ENCODE measurements around the gene SPPL2B. TPM values are rescaled to one million over a fixed set of nuclear protein-coding genes. Genes with fewer than 3 reads are reported as not detected.

SPPL2B gene
- total RNA-seq, 5 donors from 2014 or later (not counting 1 experiment from before 2014, with no cell fraction given), result 96.5 to 173 (median 133) TPM

GRCh38 chr19:2351591-2351990 lies 23.1 kb downstream of the SPPL2B start:
- Mint-ChIP-seq H3K4me1 (no peaks in the 10 kb centered on the region), H3K9me3 (no peaks in the 10 kb centered on the region), H3K4me3 (no peak overlapping the region), H3K36me3 (no peaks in the 10 kb centered on the region), H3K27ac (no peak overlapping the region), H3K27me3 (no peaks in the 10 kb centered on the region)
- 98% methylated on average over 22 of the region's 28 CpGs for WGBS (ENCODE audit: insufficient coverage)
- no peak for DNase-seq
- Histone ChIP-seq H3K4me3 (ENCODE audit: control insufficient read depth in 1 of 2, extremely low read depth in 1 of 2, low read length in 1 of 2) (no peak overlapping the region), H3K27ac (ENCODE audit: low read length) (no peak overlapping the region), H3K27me3 (replicated peaks in 1 of 2; ENCODE audit: control insufficient read depth in 2 of 2, extremely low read depth in 1 of 2, insufficient read depth in 2 of 2, low read length in 1 of 2) (no peaks in the 10 kb centered on the region), H3K36me3 (ENCODE audit: control insufficient read depth in 2 of 2, extremely low read depth in 1 of 2, insufficient read depth in 1 of 2, low read length in 1 of 2) (peaks cover 17% of the 10 kb centered on the region in 2 donors), H3K4me1 (ENCODE audit: control insufficient read depth in 1 of 2, extremely low read depth in 1 of 2, insufficient read depth in 2 of 2, low read length in 2 of 2) (no peaks in the 10 kb centered on the region), H3K9me3 (no peaks in the 10 kb centered on the region)
- ATAC-seq (replicated peaks in 1 of 4), result no peak
- ChIA-PET CTCF (no interaction called here), POLR2A (no interaction called here)

GRCh38 chr19:2352121-2352520 lies 23.6 kb downstream of the SPPL2B start:
- WGBS (ENCODE audit: insufficient coverage), result 95% methylated on average over 21 of the region's 24 CpGs
- no peaks in the 10 kb centered on the region for H3K27me3 Mint-ChIP-seq
- Histone ChIP-seq H3K4me3 (ENCODE audit: control insufficient read depth in 1 of 2, extremely low read depth in 1 of 2, low read length in 1 of 2) (no peak overlapping the region), H3K27me3 (replicated peaks in 1 of 2; ENCODE audit: control insufficient read depth in 2 of 2, extremely low read depth in 1 of 2, insufficient read depth in 2 of 2, low read length in 1 of 2) (no peaks in the 10 kb centered on the region), H3K27ac (ENCODE audit: low read length) (no peak overlapping the region), H3K36me3 (ENCODE audit: control insufficient read depth in 2 of 2, extremely low read depth in 1 of 2, insufficient read depth in 1 of 2, low read length in 1 of 2) (peaks cover 17% of the 10 kb centered on the region in 2 donors), H3K4me1 (ENCODE audit: control insufficient read depth in 1 of 2, extremely low read depth in 1 of 2, insufficient read depth in 2 of 2, low read length in 2 of 2) (no peaks in the 10 kb centered on the region), H3K9me3 (no peaks in the 10 kb centered on the region)
- DNase-seq (no peak), ATAC-seq (replicated peaks in 1 of 4) (no peak)
- ChIA-PET POLR2A (no interaction called here), CTCF (no interaction called here)
- H3K36me3 Mint-ChIP-seq, result no peaks in the 10 kb centered on the region
- H3K9me3 Mint-ChIP-seq, result no peaks in the 10 kb centered on the region
- no peak overlapping the region for H3K27ac Mint-ChIP-seq
- no peak overlapping the region for H3K4me3 Mint-ChIP-seq
- H3K4me1 Mint-ChIP-seq, result no peaks in the 10 kb centered on the region

- ChIA-PET POLR2A (no interaction called here), CTCF (no interaction called here)
- no peak overlapping the region for H3K4me3 ChIP-seq (ENCODE audit: control insufficient read depth in 1 of 2, extremely low read depth in 1 of 2, low read length in 1 of 2)
- no peak overlapping the region for H3K27ac ChIP-seq (ENCODE audit: low read length)
- H3K27me3 Mint-ChIP-seq, result no peaks in the 10 kb centered on the region
- no peak overlapping the region for H3K4me3 Mint-ChIP-seq
- no peak for ATAC-seq (replicated peaks in 1 of 4)
- no peaks in the 10 kb centered on the region for H3K27me3 ChIP-seq (replicated peaks in 1 of 2; ENCODE audit: control insufficient read depth in 2 of 2, extremely low read depth in 1 of 2, insufficient read depth in 2 of 2, low read length in 1 of 2)
- H3K9me3 ChIP-seq, result no peaks in the 10 kb centered on the region
- no peaks in the 10 kb centered on the region for H3K36me3 Mint-ChIP-seq
- no peaks in the 10 kb centered on the region for H3K4me1 ChIP-seq (ENCODE audit: control insufficient read depth in 1 of 2, extremely low read depth in 1 of 2, insufficient read depth in 2 of 2, low read length in 2 of 2)
- H3K9me3 Mint-ChIP-seq, result no peaks in the 10 kb centered on the region
- no peak for DNase-seq
- H3K27ac Mint-ChIP-seq, result no peak overlapping the region
- H3K4me1 Mint-ChIP-seq, result no peaks in the 10 kb centered on the region
- 95% methylated on average over 44 of the region's 45 CpGs for WGBS (ENCODE audit: insufficient coverage)
- H3K36me3 ChIP-seq (ENCODE audit: control insufficient read depth in 2 of 2, extremely low read depth in 1 of 2, insufficient read depth in 1 of 2, low read length in 1 of 2), result peaks cover 17% of the 10 kb centered on the region in 2 donors
These were observed 24.8 kb downstream of the SPPL2B start for GRCh38 chr19:2353159-2353886.

GRCh38 chr19:2353887-2354592 lies 25.6 kb downstream of the SPPL2B start:
- H3K36me3 ChIP-seq (ENCODE audit: control insufficient read depth in 2 of 2, extremely low read depth in 1 of 2, insufficient read depth in 1 of 2, low read length in 1 of 2), result peaks cover 14 to 17% of the 10 kb centered on the region in 2 donors
- Mint-ChIP-seq H3K27ac (no peak overlapping the region), H3K4me3 (no peak overlapping the region), H3K4me1 (no peaks in the 10 kb centered on the region), H3K27me3 (no peaks in the 10 kb centered on the region), H3K36me3 (no peaks in the 10 kb centered on the region), H3K9me3 (no peaks in the 10 kb centered on the region)
- CTCF ChIA-PET, result no interaction called here
- ATAC-seq (replicated peaks in 1 of 4) (no peak), DNase-seq (no peak)
- WGBS (ENCODE audit: insufficient coverage), result 96% methylated on average over 25 of the region's 34 CpGs
- no peak overlapping the region for H3K27ac ChIP-seq (ENCODE audit: low read length)
- no peaks in the 10 kb centered on the region for H3K9me3 ChIP-seq
- H3K4me1 ChIP-seq (ENCODE audit: control insufficient read depth in 1 of 2, extremely low read depth in 1 of 2, insufficient read depth in 2 of 2, low read length in 2 of 2), result no peaks in the 10 kb centered on the region
- no peak overlapping the region for H3K4me3 ChIP-seq (ENCODE audit: control insufficient read depth in 1 of 2, extremely low read depth in 1 of 2, low read length in 1 of 2)
- POLR2A ChIA-PET, result no interaction called here
- H3K27me3 ChIP-seq (replicated peaks in 1 of 2; ENCODE audit: control insufficient read depth in 2 of 2, extremely low read depth in 1 of 2, insufficient read depth in 2 of 2, low read length in 1 of 2), result no peaks in the 10 kb centered on the region

- peaks cover 0 to 4% of the 10 kb centered on the region in 2 experiments for H3K27me3 ChIP-seq (replicated peaks in 1 of 2; ENCODE audit: control insufficient read depth in 2 of 2, extremely low read depth in 1 of 2, insufficient read depth in 2 of 2, low read length in 1 of 2)
- no peaks in the 10 kb centered on the region for H3K27me3 Mint-ChIP-seq
- H3K27ac ChIP-seq (ENCODE audit: low read length), result no peak overlapping the region
- 97% methylated on average over 15 of the region's 17 CpGs for WGBS (ENCODE audit: insufficient coverage)
- H3K9me3 ChIP-seq, result no peaks in the 10 kb centered on the region
- POLR2A ChIA-PET, result no interaction called here
- no peaks in the 10 kb centered on the region for H3K4me1 Mint-ChIP-seq
- CTCF ChIA-PET, result no interaction called here
- DNase-seq (no peak), ATAC-seq (replicated peaks in 1 of 4) (no peak)
- no peak overlapping the region for H3K27ac Mint-ChIP-seq
- no peaks in the 10 kb centered on the region for H3K9me3 Mint-ChIP-seq
- no peak overlapping the region for H3K4me3 ChIP-seq (ENCODE audit: control insufficient read depth in 1 of 2, extremely low read depth in 1 of 2, low read length in 1 of 2)
- no peak overlapping the region for H3K4me3 Mint-ChIP-seq
- no peaks in the 10 kb centered on the region for H3K4me1 ChIP-seq (ENCODE audit: control insufficient read depth in 1 of 2, extremely low read depth in 1 of 2, insufficient read depth in 2 of 2, low read length in 2 of 2)
- H3K36me3 Mint-ChIP-seq, result no peaks in the 10 kb centered on the region
- peaks cover 14 to 17% of the 10 kb centered on the region in 2 donors for H3K36me3 ChIP-seq (ENCODE audit: control insufficient read depth in 2 of 2, extremely low read depth in 1 of 2, insufficient read depth in 1 of 2, low read length in 1 of 2)
These were observed 26.2 kb downstream of the SPPL2B start for GRCh38 chr19:2354670-2355069.

GRCh38 chr19:2355168-2356035 lies 26.9 kb downstream of the SPPL2B start:
- no peaks in the 10 kb centered on the region for H3K9me3 Mint-ChIP-seq
- Histone ChIP-seq H3K4me1 (ENCODE audit: control insufficient read depth in 1 of 2, extremely low read depth in 1 of 2, insufficient read depth in 2 of 2, low read length in 2 of 2) (peaks cover 0 to 3% of the 10 kb centered on the region in 2 experiments), H3K27ac (ENCODE audit: low read length) (no peak overlapping the region), H3K27me3 (replicated peaks in 1 of 2; ENCODE audit: control insufficient read depth in 2 of 2, extremely low read depth in 1 of 2, insufficient read depth in 2 of 2, low read length in 1 of 2) (peaks cover 0 to 10% of the 10 kb centered on the region in 2 experiments), H3K4me3 (ENCODE audit: control insufficient read depth in 1 of 2, extremely low read depth in 1 of 2, low read length in 1 of 2) (no peak overlapping the region), H3K9me3 (no peaks in the 10 kb centered on the region), H3K36me3 (ENCODE audit: control insufficient read depth in 2 of 2, extremely low read depth in 1 of 2, insufficient read depth in 1 of 2, low read length in 1 of 2) (peaks cover 14 to 16% of the 10 kb centered on the region in 2 donors)
- ChIA-PET POLR2A (no interaction called here), CTCF (no interaction called here)
- no peak overlapping the region for H3K4me3 Mint-ChIP-seq
- no peak overlapping the region for H3K27ac Mint-ChIP-seq
- WGBS (ENCODE audit: insufficient coverage), result 94% methylated on average over 18 of the region's 24 CpGs
- ATAC-seq (replicated peaks in 1 of 4), result no peak
- no peak for DNase-seq
- H3K4me1 Mint-ChIP-seq, result peaks cover 0 to 1% (median 1%) of the 10 kb centered on the region in 3 donors
- H3K36me3 Mint-ChIP-seq, result no peaks in the 10 kb centered on the region
- H3K27me3 Mint-ChIP-seq, result peaks cover 1 to 2% of the 10 kb centered on the region in 2 donors
